Panc1 (cell line): Measurements from ENCODE around the gene GALNT16. TPM values are rescaled to one million over a fixed set of nuclear protein-coding genes. Genes with fewer than 3 reads are reported as not detected.

ENCODE experiments used
- ATAC-seq: fragments of 200-7000 bp; cut with Tn5 transposase; 2 replicates; pipeline ENCODE4 v1.9.1; 2020; ENCODE audit warnings: mild to moderate bottlenecking, moderate library complexity
- BruUV-seq: library from RNA; stranded (reverse); fragments of 400-500 nt; replicated peaks from 2 replicates; lab custom pipeline; 2021; lab: Mats Ljungman, UMichigan
- CTCF ChIA-PET: fragments of 300-600 bp; sonication (Branson Sonifier 250); formaldehyde crosslinking; loops from one replicate; lab custom pipeline; 2022; ENCODE audit warnings: antibody characterized with exemption; lab: Charles Lee
- POLR2A ChIA-PET: fragments of 300-600 bp; sonication (Branson Sonifier 250); formaldehyde crosslinking; loops from one replicate; lab custom pipeline; 2022; ENCODE audit warnings: antibody characterized with exemption; lab: Charles Lee
- DNase-seq: peaks from one replicate; pipeline ENCODE4 v3.0.0-alpha.2; 2010; ENCODE audit warnings: low read depth, low spot score
- H3K27ac ChIP-seq: 2 replicates; pipeline ENCODE4 v1.5.1; 2011; ENCODE audit warnings: mild to moderate bottlenecking, low read length, inconsistent platforms
- H3K27me3 ChIP-seq: fragments of 200-500 bp; sonication (Bioruptor generic); 2 replicates; pipeline ENCODE4 v1.6.0; 2014; ENCODE audit warnings: low read length, inconsistent platforms; ENCODE audit not compliant: control insufficient read depth, insufficient read depth
- H3K36me3 ChIP-seq: fragments of 200-500 bp; sonication (Bioruptor generic); 2 replicates; pipeline ENCODE4 v1.5.1; 2014; ENCODE audit warnings: inconsistent platforms, mild to moderate bottlenecking, low read length, moderate library complexity; ENCODE audit not compliant: control insufficient read depth, insufficient read depth
- H3K4me1 ChIP-seq: 2 replicates; pipeline ENCODE4 v1.5.1; 2011; ENCODE audit warnings: inconsistent platforms, mild to moderate bottlenecking, low read length, moderate library complexity; ENCODE audit not compliant: control insufficient read depth, insufficient read depth
- H3K4me3 ChIP-seq, 2 experiments: 2 replicates each; pipeline ENCODE4 v1.5.1; 2011 to 2012; ENCODE audit warnings: low read depth in 2 of 2, low read length in 2 of 2, mild to moderate bottlenecking in 2 of 2, inconsistent platforms in 1 of 2, moderate library complexity in 1 of 2
- H3K9me3 ChIP-seq: fragments of 200-500 bp; sonication (Bioruptor generic); 2 replicates; pipeline ENCODE4 v1.5.1; 2014; ENCODE audit warnings: low read depth, mild to moderate bottlenecking, inconsistent platforms, low read length, moderate library complexity; ENCODE audit not compliant: control insufficient read depth, insufficient read depth
- CTCF ChIP-seq: fragments of 450-650 bp; IDR thresholded peaks from 2 replicates; pipeline ENCODE4 v1.5.1; 2017; ENCODE audit warnings: mild to moderate bottlenecking
- POLR2AphosphoS5 ChIP-seq: IDR thresholded peaks from 2 replicates; pipeline ENCODE4 v1.6.1; 2012; ENCODE audit warnings: mild to moderate bottlenecking, low read depth, low read length, moderate library complexity
- REST ChIP-seq, 2 experiments: IDR thresholded peaks; 2 replicates each; pipeline ENCODE4 v1.6.1; 2011 to 2012; ENCODE audit warnings: low read depth in 2 of 2, control low read depth in 1 of 2, low read length in 1 of 2, mild to moderate bottlenecking in 1 of 2, moderate library complexity in 1 of 2; ENCODE audit not compliant: insufficient read depth in 1 of 2
- SIN3A ChIP-seq: IDR thresholded peaks from 2 replicates; pipeline ENCODE4 v1.6.1; 2012; ENCODE audit warnings: low read depth, mild to moderate bottlenecking, low read length, moderate library complexity, borderline replicate concordance; ENCODE audit not compliant: insufficient read depth
- TCF7L2 ChIP-seq: IDR thresholded peaks from 2 replicates; pipeline ENCODE4 v1.6.1; 2011; ENCODE audit warnings: mild to moderate bottlenecking, low read depth, low read length, inconsistent platforms
- in situ Hi-C: cut with HindIII; loops from 2 replicates; pipeline ENCODE4 v1.10.0; 2016; ENCODE audit warnings: low sequenced_read_pairs, low pct_unique_long_range_greater_than_20kb
- intact Hi-C: fragments of 100-400 bp; cut with micrococcal nuclease; formaldehyde crosslinking; loops from one replicate; pipeline ENCODE4 v1.10.0; 2022; ENCODE audit not compliant: unreplicated experiment
- total RNA-seq: library from RNA; stranded (reverse); gene quantifications from one replicate; pipeline ENCODE4 v1.2.1, GENCODE V29; 2021; ENCODE audit not compliant: unreplicated experiment

Gene GALNT16
- total RNA-seq, 1 experiment from 2014 or later, result 0.72 TPM

- in situ Hi-C loops (no loop called here), intact Hi-C loops (no loop called here)
- TF ChIP-seq TCF7L2 (no peak), CTCF (no peak)
Measured at GRCh38 chr14:69326611-69327010, 66.7 kb downstream of the GALNT16 start.

GRCh38 chr14:69327507-69327906, 67.5 kb downstream of the GALNT16 start:
- intact Hi-C loops (no loop called here), in situ Hi-C loops (no loop called here)
- H3K9me3 ChIP-seq, result no peaks in the 10 kb centered on the region
- TF ChIP-seq CTCF (no peak), POLR2AphosphoS5 (no peak), TCF7L2 (no peak), REST (IDR thresholded peaks at IDR 0.05; ENCODE audit: insufficient read depth in 1 of 2, low read depth in 2 of 2, low read length in 1 of 2) (no peak), SIN3A (no peak)
- BruUV-seq, result no TSS peak
- ChIA-PET CTCF (no interaction called here), POLR2A (no interaction called here)
- H3K27me3 ChIP-seq, result no peaks in the 10 kb centered on the region
- DNase-seq, result no peak
- no peak overlapping the region for H3K27ac ChIP-seq
- no peaks in the 10 kb centered on the region for H3K4me1 ChIP-seq
- H3K36me3 ChIP-seq, result no peaks in the 10 kb centered on the region
- H3K4me3 ChIP-seq, result no peak overlapping the region
- no peak for ATAC-seq

More at GRCh38 chr14:69326611-69327010, 66.7 kb downstream of the GALNT16 start:
- Histone ChIP-seq H3K36me3 (no peaks in the 10 kb centered on the region), H3K4me3 (no peak overlapping the region), H3K27ac (no peak overlapping the region), H3K27me3 (no peaks in the 10 kb centered on the region), H3K4me1 (no peaks in the 10 kb centered on the region), H3K9me3 (no peaks in the 10 kb centered on the region)
- ChIA-PET CTCF (no interaction called here), POLR2A (no interaction called here)
- no peak for DNase-seq
- no TSS peak for BruUV-seq
- ATAC-seq, result no peak

- intact Hi-C loops, result no loop called here
- no peaks in the 10 kb centered on the region for H3K27me3 ChIP-seq
- H3K9me3 ChIP-seq, result no peaks in the 10 kb centered on the region
- H3K4me3 ChIP-seq, result no peak overlapping the region
- ChIA-PET CTCF (no interaction called here), POLR2A (no interaction called here)
- H3K36me3 ChIP-seq, result no peaks in the 10 kb centered on the region
- TF ChIP-seq SIN3A, result no peak
- TF ChIP-seq POLR2AphosphoS5, result no peak
- TF ChIP-seq REST (IDR thresholded peaks at IDR 0.05; ENCODE audit: insufficient read depth in 1 of 2, low read depth in 2 of 2, low read length in 1 of 2), result no peak
- TF ChIP-seq CTCF, result no peak
- TF ChIP-seq TCF7L2, result no peak
- DNase-seq (no peak), ATAC-seq (no peak)
- H3K4me1 ChIP-seq, result no peaks in the 10 kb centered on the region
- no TSS peak for BruUV-seq
- in situ Hi-C loops, result no loop called here
- no peak overlapping the region for H3K27ac ChIP-seq
Measured at GRCh38 chr14:69328317-69328716, 68.4 kb downstream of the GALNT16 start.
